NCI-H446 treated with DMSO at 0.1 percent for 48 hours (cell line): ENCODE results near the gene RAB11B.
"Not testable (repeated sequence)": the region's sequence is repeated elsewhere in the genome, so short reads cannot be mapped to it uniquely, and the experiment has no call there.

ENCODE experiments used
- DNase-seq: peaks from one replicate; lab custom pipeline; 2025; lab: John Stamatoyannopoulos, UW

RAB11B gene

GRCh38 chr19:8389891-8390616, at the start of gene RAB11B:
TSS of gene RAB11B (plus strand) at chr19:8390360. CDS start at chr19:8390417, 57 bp downstream.
- peak; percentile 100 for DNase-seq

- DNase-seq: not testable (repeated sequence)
Measured at GRCh38 chr19:8341504-8341903, 48.7 kb upstream of the RAB11B start.

- no peak for DNase-seq
Measured at GRCh38 chr19:8342316-8342683, 47.9 kb upstream of the RAB11B start.

- peak; percentile 56 for DNase-seq
Measured at GRCh38 chr19:8342684-8343482, 47.3 kb upstream of the RAB11B start, which contains the start of gene KANK3. TSS of gene KANK3 (minus strand) at chr19:8343262. CDS start at chr19:8337828, 5,434 bp downstream.

GRCh38 chr19:8343483-8343844, 46.7 kb upstream of the RAB11B start:
- DNase-seq: no peak

GRCh38 chr19:8349629-8350372, 40.4 kb upstream of the RAB11B start:
- not testable (repeated sequence) for DNase-seq

GRCh38 chr19:8352134-8352827, 37.9 kb upstream of the RAB11B start:
- DNase-seq: no peak

GRCh38 chr19:8352845-8353244, 37.3 kb upstream of the RAB11B start:
- DNase-seq: not testable (repeated sequence)

GRCh38 chr19:8355631-8356402, 34.3 kb upstream of the RAB11B start:
- DNase-seq: no peak

GRCh38 chr19:8357007-8357521, 33.1 kb upstream of the RAB11B start:
- no peak for DNase-seq

- DNase-seq: no peak
Measured at GRCh38 chr19:8358948-8359347, 31.2 kb upstream of the RAB11B start.

- no peak for DNase-seq
Measured at GRCh38 chr19:8360196-8360595, 30.0 kb upstream of the RAB11B start.

- peak; percentile 93 for DNase-seq
Measured at GRCh38 chr19:8361921-8362793, 28.0 kb upstream of the RAB11B start.

GRCh38 chr19:8363803-8364771, 26.1 kb upstream of the RAB11B start, which contains the start of gene ANGPTL4:
TSS of gene ANGPTL4 (plus strand) at chr19:8364155. CDS start at chr19:8364322, 167 bp downstream.
- DNase-seq: no peak

- DNase-seq: no peak
Measured at GRCh38 chr19:8366121-8366581, 24.0 kb upstream of the RAB11B start.

GRCh38 chr19:8366961-8367326, 23.2 kb upstream of the RAB11B start:
- DNase-seq: no peak

- DNase-seq: peak; percentile 34
Measured at GRCh38 chr19:8367327-8368001, 22.7 kb upstream of the RAB11B start.
